H1 (cell line): Measurements from ENCODE around the gene MTX3. TPM values are rescaled to one million over a fixed set of nuclear protein-coding genes. Genes with fewer than 3 reads are reported as not detected.

Experiments
- CTCF ChIA-PET: fragments of 300-600 bp; sonication (Branson Sonifier 250); formaldehyde crosslinking; loops from one replicate; lab custom pipeline; 2021; ENCODE audit not compliant: partially characterized antibody; lab: Charles Lee
- POLR2A ChIA-PET: fragments of 300-600 bp; sonication (Branson Sonifier 250); formaldehyde crosslinking; loops from one replicate; lab custom pipeline; 2021; ENCODE audit warnings: inconsistent platforms; ENCODE audit not compliant: partially characterized antibody; lab: Charles Lee
- DNase-seq, 2 experiments: peaks; one replicate each; pipeline versions ENCODE4 v3.0.0 to v3.0.0-alpha.2; 2010 to 2022; ENCODE audit warnings: low spot score in 2 of 2, low read depth in 1 of 2, mixed read lengths in 1 of 2
- FAIRE-seq: peaks from 2 replicates; lab custom pipeline; 2011; peaks lifted over from hg19 to GRCh38; lab: Jason Lieb, UNC
- H2AFZ ChIP-seq: 2 replicates; pipeline ENCODE4 v1.8.1; 2012; ENCODE audit warnings: low read length, inconsistent platforms
- H2AK5ac ChIP-seq: 2 replicates; pipeline ENCODE4 v1.6.1; 2013; ENCODE audit warnings: low read depth, low read length
- H2BK120ac ChIP-seq: replicated peaks from 2 replicates; pipeline ENCODE3; 2013; ENCODE audit warnings: low read depth, low read length, inconsistent platforms
- H2BK12ac ChIP-seq: 2 replicates; pipeline ENCODE4 v1.6.1; 2013; ENCODE audit warnings: low read depth, low read length
- H2BK15ac ChIP-seq: 2 replicates; pipeline ENCODE4 v1.6.1; 2013; ENCODE audit warnings: low read length
- H2BK20ac ChIP-seq: 2 replicates; pipeline ENCODE4 v1.6.1; 2013; ENCODE audit warnings: low read length
- H2BK5ac ChIP-seq: 2 replicates; pipeline ENCODE4 v1.6.1; 2013; ENCODE audit warnings: low read depth, low read length
- H3K14ac ChIP-seq: 2 replicates; pipeline ENCODE4 v1.6.1; 2013; ENCODE audit warnings: inconsistent platforms; ENCODE audit not compliant: insufficient read length
- H3K18ac ChIP-seq: 2 replicates; pipeline ENCODE4 v1.6.1; 2013; ENCODE audit warnings: low read length; ENCODE audit errors: extremely low read depth
- H3K23ac ChIP-seq: 2 replicates; pipeline ENCODE4 v1.6.1; 2013; ENCODE audit warnings: inconsistent platforms; ENCODE audit not compliant: insufficient read length
- H3K23me2 ChIP-seq: 2 replicates; pipeline ENCODE4 v1.6.1; 2013; ENCODE audit warnings: low read depth, low read length
- H3K27ac ChIP-seq: 2 replicates; pipeline ENCODE4 v1.6.1; 2011; ENCODE audit warnings: low read depth, low read length, inconsistent platforms
- H3K27me3 ChIP-seq, 4 experiments: replicated peaks in 1 of 4; 1 replicate in 1 of 4; 2 replicates in 3 of 4; pipeline versions ENCODE4 v1.6.1 to v1.8.1; 2011 to 2013; ENCODE audit warnings: low read length in 3 of 4, mild to moderate bottlenecking in 3 of 4, inconsistent platforms in 2 of 4, mixed read lengths in 2 of 4, moderate library complexity in 1 of 4; ENCODE audit not compliant: control insufficient read depth in 3 of 4, insufficient read depth in 3 of 4; ENCODE audit errors: extremely low read depth in 1 of 4
- H3K36me3 ChIP-seq, 4 experiments: 2 replicates each; pipeline versions ENCODE4 v1.6.1 to v1.8.1; 2011 to 2013; ENCODE audit warnings: mild to moderate bottlenecking in 4 of 4, low read length in 3 of 4, moderate library complexity in 2 of 4, control low read depth in 1 of 4, inconsistent platforms in 1 of 4; ENCODE audit not compliant: insufficient read depth in 4 of 4, control insufficient read depth in 2 of 4
- H3K4ac ChIP-seq: replicated peaks from 2 replicates; pipeline ENCODE3; 2013; ENCODE audit warnings: low read length, low read depth, mixed read lengths, inconsistent platforms; ENCODE audit not compliant: insufficient read length
- H3K4me1 ChIP-seq, 4 experiments: replicated peaks in 1 of 4; 1 replicate in 1 of 4; 2 replicates in 3 of 4; pipeline versions ENCODE4 v1.6.1 to v1.8.1; 2011 to 2013; ENCODE audit warnings: low read length in 3 of 4, inconsistent platforms in 2 of 4, mixed read lengths in 1 of 4; ENCODE audit not compliant: insufficient read depth in 4 of 4, control insufficient read depth in 3 of 4
- H3K4me2 ChIP-seq, 2 experiments: 2 replicates each; pipeline versions ENCODE4 v1.6.1 to v1.8.1; 2011 to 2013; ENCODE audit warnings: low read depth in 2 of 2, low read length in 2 of 2, control low read depth in 1 of 2, inconsistent platforms in 1 of 2, mild to moderate bottlenecking in 1 of 2; ENCODE audit not compliant: insufficient read depth in 1 of 2
- H3K4me3 ChIP-seq, 4 experiments: fragments of 200-600, 300-600 bp in 1 of 4; sonication (generic), shearing (Covaris generic), sonication (Bioruptor Twin) in 1 of 4; 2 replicates each; pipeline versions ENCODE4 v1.5.1 to v1.8.1; 2011 to 2016; ENCODE audit warnings: low read length in 4 of 4, low read depth in 3 of 4, control low read depth in 2 of 4, inconsistent platforms in 2 of 4, mild to moderate bottlenecking in 2 of 4, mixed read lengths in 1 of 4, moderate library complexity in 1 of 4; ENCODE audit not compliant: insufficient read depth in 2 of 4; ENCODE audit errors: extremely low read depth in 1 of 4
- H3K56ac ChIP-seq: replicated peaks from 2 replicates; pipeline ENCODE3; 2013; ENCODE audit warnings: low read depth, mild to moderate bottlenecking, mixed read lengths, low read length, inconsistent platforms; ENCODE audit not compliant: insufficient read length
- H3K79me1 ChIP-seq: 2 replicates; pipeline ENCODE4 v1.6.1; 2013; ENCODE audit warnings: low read depth, low read length, control low read depth
- H3K79me2 ChIP-seq, 2 experiments: 2 replicates each; pipeline versions ENCODE4 v1.6.1 to v1.8.1; 2012 to 2013; ENCODE audit warnings: low read length in 2 of 2, mild to moderate bottlenecking in 2 of 2, inconsistent platforms in 1 of 2; ENCODE audit not compliant: insufficient read depth in 2 of 2, control insufficient read depth in 1 of 2
- H3K9ac ChIP-seq, 4 experiments: replicated peaks in 1 of 4; 1 replicate in 1 of 4; 2 replicates in 3 of 4; pipeline versions ENCODE4 v1.6.1 to v1.8.1; 2011 to 2013; ENCODE audit warnings: low read depth in 3 of 4, low read length in 3 of 4, control low read depth in 2 of 4, mild to moderate bottlenecking in 2 of 4, moderate library complexity in 2 of 4, inconsistent platforms in 1 of 4; ENCODE audit errors: extremely low read depth in 1 of 4
- H3K9me3 ChIP-seq, 2 experiments: 2 replicates each; pipeline versions ENCODE4 v1.6.1 to v1.8.1; 2012 to 2013; ENCODE audit warnings: mild to moderate bottlenecking in 2 of 2, moderate library complexity in 2 of 2, control low read depth in 1 of 2, inconsistent platforms in 1 of 2, low read depth in 1 of 2, low read length in 1 of 2, mixed read lengths in 1 of 2; ENCODE audit not compliant: insufficient read depth in 2 of 2
- H4K20me1 ChIP-seq, 2 experiments: replicated peaks in 1 of 2; 2 replicates each; pipeline versions ENCODE3 to v1.8.1; 2011 to 2013; ENCODE audit warnings: inconsistent platforms in 2 of 2, low read length in 2 of 2, mild to moderate bottlenecking in 1 of 2; ENCODE audit not compliant: insufficient read depth in 2 of 2, control insufficient read depth in 1 of 2
- H4K5ac ChIP-seq: 2 replicates; pipeline ENCODE4 v1.6.1; 2013; ENCODE audit warnings: low read length, low read depth, mixed read lengths, inconsistent platforms; ENCODE audit not compliant: insufficient read length
- H4K8ac ChIP-seq: 2 replicates; pipeline ENCODE4 v1.8.0; 2013; ENCODE audit warnings: mild to moderate bottlenecking, moderate library complexity, low read length, inconsistent platforms; ENCODE audit not compliant: insufficient read depth; ENCODE audit errors: extremely low read depth
- H4K91ac ChIP-seq: replicated peaks from 2 replicates; pipeline ENCODE3; 2013; ENCODE audit warnings: low read length, mixed read lengths, inconsistent platforms; ENCODE audit not compliant: insufficient read length
- SP2 ChIP-seq: IDR thresholded peaks from 2 replicates; pipeline ENCODE4 v1.6.1; 2012; ENCODE audit warnings: mild to moderate bottlenecking, low read length, inconsistent platforms
- YY1 ChIP-seq: IDR thresholded peaks from 2 replicates; pipeline ENCODE4 v1.6.1; 2011; ENCODE audit warnings: low read depth, mild to moderate bottlenecking, low read length
- WGBS, 2 experiments: shearing (Covaris generic) in 1 of 2; methylation state at CpG; one replicate each; pipeline versions ENCODE4 v1.1.6 to v1.1.7; 2013 to 2015; ENCODE audit warnings: low lambda C conversion rate in 2 of 2, mixed read lengths in 2 of 2, inconsistent platforms in 1 of 2, low coverage in 1 of 2, missing lambda C conversion rate in 1 of 2; ENCODE audit not compliant: insufficient replicate concordance in 2 of 2, insufficient coverage in 1 of 2, insufficient read length in 1 of 2; ENCODE audit errors: extremely low coverage in 1 of 2, missing lambda C conversion rate in 1 of 2; 5-methylcytosine and 5-hydroxymethylcytosine counted together
- polyA plus RNA-seq, 7 experiments: library from polyadenylated mRNA; depleted of rRNA in 3 of 7; stranded (reverse) in 5 of 7; unstranded in 2 of 7; fragments of >200 nt in 5 of 7; fragments of 200-250 nt in 2 of 7; gene quantifications; 1 replicate in 5 of 7; 2 replicates in 1 of 7; 4 replicates in 1 of 7; pipeline versions ENCODE4 v1.2.1 to v1.2.3, GENCODE V29; 2011 to 2013; ENCODE audit warnings: missing spikeins in 2 of 7, mixed read lengths in 2 of 7
- total RNA-seq: library from RNA; stranded (reverse); fragmentation: NEBNext Ultra II Directional; extraction: Animal tissue kit (Norgen Biotek cat#: 25700); gene quantifications from 2 replicates; pipeline ENCODE4 v1.2.1, GENCODE V29; 2021

The MTX3 gene
- total and polyA plus RNA-seq, 2 of the 8 experiments (the other 6 are each of a cell fraction or from before 2014, with no cell fraction given): 9.4 to 28.8 TPM

- H2BK120ac ChIP-seq: no peak overlapping the region
- peak overlapping the region; percentile 7 for H2AFZ ChIP-seq
- no peak overlapping the region for H4K91ac ChIP-seq
- H4K20me1 ChIP-seq: no peaks in the 10 kb centered on the region
- 0 out of 2 replicates have a peak overlapping the region, but pooled peaks have one; percentile 34 for H3K27ac ChIP-seq
- no peak overlapping the region; the same call in 1 of the 2 replicates for H3K18ac ChIP-seq
- H3K4me3 ChIP-seq: no peak overlapping the region
- DNase-seq (no peak), FAIRE-seq (no peak)
- H2BK5ac ChIP-seq: no peak overlapping the region
- ChIA-PET POLR2A (no interaction called here), CTCF (interaction anchor here (1.3 to 1.4 kb wide), 2 partner anchors 13 to 121 kb away, joined by 4 to 6 read pairs; no protein-coding TSS in a partner anchor)
- no peaks in the 10 kb centered on the region for H3K36me3 ChIP-seq
- TF ChIP-seq SP2 (no peak), YY1 (no peak)
- no peaks in the 10 kb centered on the region for H3K27me3 ChIP-seq
- H2BK20ac ChIP-seq: no peak overlapping the region
- H4K5ac ChIP-seq: no peak overlapping the region
- H3K4me1 ChIP-seq: no peaks in the 10 kb centered on the region
- no peaks in the 10 kb centered on the region for H3K79me1 ChIP-seq
- no peak overlapping the region for H2BK15ac ChIP-seq
- H2BK12ac ChIP-seq: no peak overlapping the region
- no peaks in the 10 kb centered on the region for H3K79me2 ChIP-seq
- H3K56ac ChIP-seq: no peak overlapping the region
- no peaks in the 10 kb centered on the region for H3K23me2 ChIP-seq
- H3K23ac ChIP-seq: no peak overlapping the region
- no peak overlapping the region for H4K8ac ChIP-seq
- H3K4me2 ChIP-seq: no peak overlapping the region
- H3K4ac ChIP-seq: no peak overlapping the region
- H3K9ac ChIP-seq: 0 out of 7 replicates have a peak overlapping the region, but pooled peaks of 1 of the 4 experiments have one; percentile 11
- WGBS, 2 experiments: 89% methylated on average over 11 of the region's 11 CpGs; no CpG with 5 or more reads in 1 of the 2 experiments
- no peak overlapping the region for H2AK5ac ChIP-seq
- H3K14ac ChIP-seq: no peak overlapping the region
- no peaks in the 10 kb centered on the region for H3K9me3 ChIP-seq
Observed at GRCh38 chr5:79962575-79963222, 28.4 kb downstream of the MTX3 start.
